HG02588 (cell line): ENCODE data around the gene XYLT1.

Source experiments
- ATAC-seq: cut with Tn5 transposase; IDR thresholded peaks from one replicate; pipeline ENCODE4 v1.9.1; 2021; ENCODE audit warnings: mild to moderate bottlenecking, moderate library complexity; ENCODE audit not compliant: unreplicated experiment

Gene XYLT1

GRCh38 chr16:17213974-17214373 lies 256.8 kb downstream of the XYLT1 start:
- ATAC-seq = no peak

GRCh38 chr16:17213025-17213424 lies 257.7 kb downstream of the XYLT1 start:
- ATAC-seq = no peak

GRCh38 chr16:17212606-17213005 lies 258.2 kb downstream of the XYLT1 start:
- no peak for ATAC-seq

- ATAC-seq = no peak
Observed at GRCh38 chr16:17211797-17212196, 259.0 kb downstream of the XYLT1 start.

- no peak for ATAC-seq
Observed at GRCh38 chr16:17206712-17207111, 264.0 kb downstream of the XYLT1 start.

- no peak for ATAC-seq
Observed at GRCh38 chr16:17205279-17206211, 265.2 kb downstream of the XYLT1 start.

GRCh38 chr16:17204644-17205043 lies 266.1 kb downstream of the XYLT1 start:
- no peak for ATAC-seq

- ATAC-seq = no peak
Observed at GRCh38 chr16:17204206-17204605, 266.6 kb downstream of the XYLT1 start.

GRCh38 chr16:17203424-17203823 lies 267.3 kb downstream of the XYLT1 start:
- no peak for ATAC-seq

GRCh38 chr16:17199135-17199534 lies 271.6 kb downstream of the XYLT1 start:
- ATAC-seq = no peak

GRCh38 chr16:17196526-17196925 lies 274.2 kb downstream of the XYLT1 start:
- ATAC-seq = no peak

- no peak for ATAC-seq
Observed at GRCh38 chr16:17194190-17194780, 276.5 kb downstream of the XYLT1 start.

- no peak for ATAC-seq
Observed at GRCh38 chr16:17193566-17194100, 277.1 kb downstream of the XYLT1 start.

GRCh38 chr16:17184026-17184425 lies 286.7 kb downstream of the XYLT1 start:
- no peak for ATAC-seq

GRCh38 chr16:17177959-17178905 lies 292.5 kb downstream of the XYLT1 start:
- no peak for ATAC-seq

GRCh38 chr16:17177242-17177958 lies 293.4 kb downstream of the XYLT1 start:
- no peak for ATAC-seq

GRCh38 chr16:17176199-17176598 lies 294.6 kb downstream of the XYLT1 start:
- ATAC-seq = no peak

GRCh38 chr16:17173281-17173680 lies 297.5 kb downstream of the XYLT1 start:
- ATAC-seq = no peak

GRCh38 chr16:17171250-17172143 lies 299.3 kb downstream of the XYLT1 start:
- ATAC-seq = no peak
